DND-41 (cell line): ENCODE measurements around the gene HOXD10.

Experiments
- CTCF ChIP-seq: IDR thresholded peaks from 2 replicates; pipeline ENCODE4 v1.5.1; 2012; ENCODE audit warnings: borderline replicate concordance, low read length, moderate library complexity, mild to moderate bottlenecking; ENCODE audit not compliant: poor library complexity, severe bottlenecking; ENCODE audit errors: extremely low read depth
- EZH2 ChIP-seq: IDR thresholded peaks from 3 replicates; pipeline ENCODE4 v1.6.1; 2012; ENCODE audit warnings: borderline replicate concordance, low read depth, mild to moderate bottlenecking, moderate library complexity, low read length, inconsistent platforms; ENCODE audit not compliant: severe bottlenecking

DNA sequence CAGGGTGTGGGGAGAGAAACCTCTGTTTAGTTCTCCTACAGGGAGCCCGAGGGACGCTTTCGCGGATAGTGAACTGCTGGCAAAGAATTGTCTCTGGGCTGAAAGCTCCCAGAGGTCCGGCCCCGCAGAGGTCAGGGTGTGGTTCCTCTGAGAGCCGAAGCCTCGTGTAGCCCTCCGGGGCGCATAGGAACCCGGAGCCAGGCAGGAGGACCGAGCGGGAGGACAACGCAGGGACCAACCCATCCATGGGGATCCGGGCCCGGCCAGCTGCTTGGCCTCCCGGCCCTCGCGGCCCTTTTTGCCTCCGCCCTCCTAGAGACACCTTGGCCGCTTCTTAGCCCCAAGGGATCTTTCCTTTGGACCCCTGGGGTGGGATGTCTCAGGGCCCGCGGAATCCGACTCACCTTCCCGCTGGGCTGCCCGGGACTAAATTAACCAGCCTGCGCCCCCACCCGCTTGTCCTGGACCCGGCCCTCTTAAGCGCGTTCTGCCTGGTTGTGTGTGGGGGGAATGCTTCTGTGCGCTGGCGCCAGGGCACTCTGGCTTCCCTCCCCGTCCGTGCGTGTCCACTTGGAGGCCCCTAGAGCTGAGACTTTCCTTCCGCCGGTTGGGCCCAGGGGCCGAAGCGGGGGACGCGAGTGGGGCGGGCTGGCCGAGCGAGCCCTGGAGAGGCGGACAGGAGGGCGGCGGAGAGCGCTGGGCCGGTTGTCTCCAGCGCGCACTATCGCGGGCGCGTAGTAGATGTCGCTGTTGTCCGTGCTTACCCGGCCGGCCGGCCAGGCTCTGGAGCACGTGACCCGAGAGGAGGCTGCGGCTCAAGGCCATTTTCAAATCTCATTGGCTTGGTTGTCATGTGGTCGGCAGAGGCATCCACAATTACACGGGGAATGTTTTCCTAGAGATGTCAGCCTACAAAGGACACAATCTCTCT is at the start of gene HOXD10:
- TF ChIP-seq EZH2 (no peak), CTCF (no peak)
